GM23248 (cell line): ENCODE data around the gene NR1D2. TPM values are rescaled to one million over a fixed set of nuclear protein-coding genes. Genes with fewer than 3 reads are reported as not detected.
"Not testable (repeated sequence)": the region's sequence is repeated elsewhere in the genome, so short reads cannot be mapped to it uniquely, and the experiment has no call there.

Source experiments
- DNase-seq: peaks from one replicate; pipeline ENCODE4 v3.0.0-alpha.2; 2015
- H2AFZ ChIP-seq: fragments of 200-600 bp; sonication (generic); 2 replicates; pipeline ENCODE4 v1.6.1; 2016; ENCODE audit warnings: antibody characterized with exemption
- H3F3A ChIP-seq: fragments of 200-600 bp; sonication (generic); 2 replicates; pipeline ENCODE4 v1.6.1; 2016; ENCODE audit warnings: mild to moderate bottlenecking, antibody characterized with exemption, mixed run types; ENCODE audit not compliant: insufficient read depth
- H3K27ac ChIP-seq: fragments of 200-600 bp; sonication (generic); 2 replicates; pipeline ENCODE4 v1.5.1; 2016; ENCODE audit warnings: mild to moderate bottlenecking
- H3K27me3 ChIP-seq: fragments of 200-600 bp; sonication (generic); replicated peaks from 2 replicates; pipeline ENCODE4 v1.6.1; 2016; ENCODE audit warnings: mild to moderate bottlenecking; ENCODE audit not compliant: insufficient read depth
- H3K36me3 ChIP-seq: fragments of 200-600 bp; sonication (generic); 2 replicates; pipeline ENCODE4 v1.6.1; 2016; ENCODE audit warnings: low read depth, mild to moderate bottlenecking
- H3K4me1 ChIP-seq: fragments of 200-600 bp; sonication (generic); 2 replicates; pipeline ENCODE4 v1.6.1; 2016; ENCODE audit warnings: mild to moderate bottlenecking; ENCODE audit not compliant: insufficient read depth
- H3K4me2 ChIP-seq: fragments of 200-600 bp; sonication (generic); one replicate; pipeline ENCODE4 v1.6.1; 2016; ENCODE audit warnings: mild to moderate bottlenecking; ENCODE audit not compliant: unreplicated experiment
- H3K4me3 ChIP-seq: fragments of 200-600 bp; sonication (generic); 2 replicates; pipeline ENCODE4 v1.5.1; 2016; ENCODE audit warnings: mild to moderate bottlenecking
- H3K79me2 ChIP-seq: fragments of 200-600 bp; sonication (generic); 2 replicates; pipeline ENCODE4 v1.6.1; 2016; ENCODE audit warnings: mild to moderate bottlenecking; ENCODE audit not compliant: insufficient read depth
- H3K9ac ChIP-seq: fragments of 200-600 bp; sonication (generic); 2 replicates; pipeline ENCODE4 v1.6.1; 2016; ENCODE audit warnings: mild to moderate bottlenecking
- H3K9me2 ChIP-seq: fragments of 200-600 bp; sonication (generic); 2 replicates; pipeline ENCODE4 v1.6.1; 2016; ENCODE audit warnings: mixed run types, mild to moderate bottlenecking, moderate library complexity; ENCODE audit not compliant: insufficient read depth
- H3K9me3 ChIP-seq: fragments of 200-600 bp; sonication (generic); one replicate; pipeline ENCODE4 v1.6.1; 2017; ENCODE audit warnings: low read depth
- H4K20me1 ChIP-seq: fragments of 200-600 bp; sonication (generic); 2 replicates; pipeline ENCODE4 v1.6.0; 2016; ENCODE audit not compliant: insufficient read depth
- EZH2 ChIP-seq: fragments of 200-600 bp; sonication (generic); IDR thresholded peaks from 2 replicates; pipeline ENCODE4 v1.6.1; 2018; ENCODE audit warnings: antibody characterized with exemption, mild to moderate bottlenecking; ENCODE audit not compliant: insufficient read depth, poor library complexity, severe bottlenecking
- EZH2phosphoT487 ChIP-seq: fragments of 200-600 bp; sonication (generic); IDR thresholded peaks from 2 replicates; pipeline ENCODE4 v1.6.1; 2018; ENCODE audit warnings: antibody characterized with exemption, moderate library complexity, mild to moderate bottlenecking, low read depth; ENCODE audit not compliant: insufficient read depth
- WGBS, 2 experiments: methylation state at CpG; one replicate each; pipeline ENCODE4 v1.1.6; 2015 to 2017; ENCODE audit warnings: low lambda C conversion rate in 2 of 2, low coverage in 1 of 2; ENCODE audit errors: missing lambda C conversion rate in 2 of 2; 5-methylcytosine and 5-hydroxymethylcytosine counted together
- in situ Hi-C: fragments of 300-500 bp; cut with MboI; formaldehyde crosslinking; loops from 2 replicates; pipeline ENCODE4 v1.15.0; 2020
- polyA plus RNA-seq: library from polyadenylated mRNA; unstranded; fragments of >200 nt; fragmentation: Nextera tagmentation; extraction: Ambion mirVana; gene quantifications from 2 replicates; pipeline ENCODE4 v1.2.1, GENCODE V29; 2016
- total RNA-seq: library from RNA; depleted of rRNA; stranded (reverse); fragments of >200 nt; shearing (Covaris generic); gene quantifications from 2 replicates; pipeline ENCODE4 v1.2.3, GENCODE V29; 2014; rRNA removed

Gene NR1D2
- total and polyA plus RNA-seq, 2 experiments from 2014 or later, result 7.8 to 13.0 TPM

DNA sequence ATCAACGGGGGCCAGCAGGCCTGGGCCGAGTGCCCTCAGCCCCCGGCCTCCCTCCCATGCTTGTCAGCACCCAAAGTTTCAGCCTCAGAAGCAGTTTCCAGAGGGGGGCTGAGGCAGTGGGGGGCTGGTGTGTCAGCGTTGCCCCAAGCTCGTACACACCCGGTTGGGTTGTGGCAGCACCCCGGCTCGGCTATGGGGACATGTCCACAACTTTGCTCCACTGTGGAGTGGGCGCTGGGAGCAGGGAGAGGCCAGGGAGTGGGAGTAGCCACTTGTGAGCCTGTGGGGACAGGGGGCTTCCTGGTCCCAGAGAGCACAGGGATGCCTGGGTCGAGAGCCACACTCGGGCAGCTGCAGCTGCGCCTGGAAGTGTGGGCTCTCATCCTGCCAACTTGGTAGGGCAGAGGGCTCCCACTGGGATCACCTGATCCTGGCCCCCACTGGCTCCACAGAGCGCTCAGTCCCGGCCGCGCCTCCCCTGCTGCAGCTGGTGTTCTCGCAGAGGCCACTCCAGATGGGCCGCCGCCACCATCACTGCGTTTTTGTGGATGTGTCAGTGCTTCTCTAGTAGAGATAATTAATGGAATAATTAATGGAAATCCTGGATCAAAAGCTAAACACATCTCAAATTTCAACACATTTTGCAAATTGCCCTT is 75.1 kb downstream of the NR1D2 start:
- WGBS, 2 experiments, result 88 to 90% methylated on average over 19 to 20 of the region's 20 CpGs

DNA sequence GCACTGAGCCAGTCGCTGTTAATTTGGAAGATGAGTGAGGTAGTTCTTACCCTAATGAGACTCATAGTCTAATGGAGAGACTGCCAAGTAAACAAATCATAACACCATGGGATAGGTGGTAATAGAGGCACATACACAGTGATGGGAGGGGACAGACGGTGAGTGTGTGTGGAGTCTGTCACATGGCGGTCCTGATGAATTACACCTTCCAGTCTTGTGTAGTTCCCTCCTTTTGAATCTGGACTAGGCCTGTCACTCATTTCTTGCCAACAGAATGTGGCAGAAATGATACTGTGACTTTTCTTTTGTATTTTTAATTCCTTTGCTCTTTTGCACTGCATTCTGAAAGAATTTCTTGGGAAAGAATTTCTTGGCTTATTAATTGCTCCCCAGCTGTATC is 78.1 kb downstream of the NR1D2 start:
- H3K4me2 ChIP-seq, result no peak overlapping the region
- no peaks in the 10 kb centered on the region for H3K9me2 ChIP-seq
- TF ChIP-seq EZH2, result no peak
- TF ChIP-seq EZH2phosphoT487, result no peak
- in situ Hi-C loops, result loop anchor here (25.0 kb wide), 1 partner anchor 664 kb away; no protein-coding TSS in a partner anchor
- H3K9ac ChIP-seq, result no peak overlapping the region
- no peaks in the 10 kb centered on the region for H3K4me1 ChIP-seq
- no peaks in the 10 kb centered on the region for H3K9me3 ChIP-seq
- H3F3A ChIP-seq, result no peaks in the 10 kb centered on the region
- H3K4me3 ChIP-seq, result no peak overlapping the region
- H4K20me1 ChIP-seq, result no peaks in the 10 kb centered on the region
- H3K27ac ChIP-seq, result no peak overlapping the region
- H3K79me2 ChIP-seq, result no peaks in the 10 kb centered on the region
- no peak for DNase-seq
- no peaks in the 10 kb centered on the region for H3K36me3 ChIP-seq
- no peak overlapping the region for H2AFZ ChIP-seq
- 79% methylated on average over 3 of the region's 3 CpGs for WGBS, 2 experiments
- H3K27me3 ChIP-seq, result no peaks in the 10 kb centered on the region

More for the DNA sequence above, 75.1 kb downstream of the NR1D2 start:
- Histone ChIP-seq H3K4me1 (no peaks in the 10 kb centered on the region), H3F3A (no peaks in the 10 kb centered on the region), H3K9me2 (no peaks in the 10 kb centered on the region), H3K27me3 (no peaks in the 10 kb centered on the region), H3K4me3 (no peak overlapping the region), H3K9ac (no peak overlapping the region), H2AFZ (no peak overlapping the region), H3K79me2 (no peaks in the 10 kb centered on the region), H4K20me1 (no peaks in the 10 kb centered on the region), H3K27ac (no peak overlapping the region), H3K9me3 (no peaks in the 10 kb centered on the region), H3K36me3 (no peaks in the 10 kb centered on the region), H3K4me2 (no peak overlapping the region)
- TF ChIP-seq EZH2phosphoT487, result no peak
- in situ Hi-C loops, result loop anchor here (25.0 kb wide), 1 partner anchor 667 kb away; no protein-coding TSS in a partner anchor
- DNase-seq, result no peak

DNA sequence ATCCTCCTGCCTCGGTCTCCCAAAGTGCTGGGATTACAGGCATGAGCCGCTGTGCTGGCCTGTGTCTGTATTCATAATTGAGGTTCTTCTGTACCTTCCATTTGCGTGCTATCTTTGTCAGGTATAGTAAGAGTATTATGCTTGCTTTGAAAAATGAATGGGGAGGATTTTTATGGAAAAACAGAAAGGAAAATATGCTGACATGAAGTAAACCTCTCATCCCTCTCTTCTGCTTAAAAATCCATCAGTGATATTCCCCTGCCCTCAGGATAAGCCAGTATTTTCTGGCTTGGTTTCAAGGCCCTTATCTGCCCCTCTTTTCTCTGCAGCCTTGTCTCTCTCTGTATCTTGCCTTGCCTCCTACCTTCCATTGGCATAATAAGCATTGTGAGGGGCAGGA is 80.7 kb downstream of the NR1D2 start:
- no peak overlapping the region for H2AFZ ChIP-seq

DNA sequence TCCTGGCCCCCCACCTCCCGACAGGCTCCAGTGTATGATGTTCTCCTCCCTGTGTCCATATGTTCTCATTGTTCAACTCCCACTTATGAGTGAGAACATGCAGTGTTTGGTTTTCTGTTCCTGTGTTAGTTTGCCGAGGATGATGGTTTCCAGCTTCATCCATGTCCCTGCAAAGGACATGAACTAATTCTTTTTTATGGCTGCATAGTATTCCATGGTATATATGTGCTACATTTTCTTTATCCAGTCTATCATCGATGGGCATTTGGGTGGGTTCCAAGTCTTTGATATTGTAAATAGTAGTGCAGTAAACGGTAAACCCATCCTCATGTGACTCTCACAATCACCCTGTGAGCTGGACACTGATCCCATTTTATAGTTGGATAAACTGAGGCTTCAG is 81.6 kb downstream of the NR1D2 start:
- in situ Hi-C loops, H3K9me2 ChIP-seq: not testable (repeated sequence)

More for the DNA sequence above, 80.7 kb downstream of the NR1D2 start:
- Histone ChIP-seq H3K4me3 (no peak overlapping the region), H3K36me3 (no peaks in the 10 kb centered on the region), H3K79me2 (no peaks in the 10 kb centered on the region), H3K4me2 (no peak overlapping the region), H3K9me3 (no peaks in the 10 kb centered on the region), H3F3A (no peaks in the 10 kb centered on the region), H3K4me1 (no peaks in the 10 kb centered on the region), H3K27ac (no peak overlapping the region), H3K27me3 (no peaks in the 10 kb centered on the region), H3K9me2 (no peaks in the 10 kb centered on the region), H3K9ac (no peak overlapping the region), H4K20me1 (no peaks in the 10 kb centered on the region)
- TF ChIP-seq EZH2 (no peak), EZH2phosphoT487 (no peak)
- no peak for DNase-seq
- 85 to 86% methylated on average over 3 of the region's 3 CpGs for WGBS, 2 experiments
- in situ Hi-C loops, result no loop called here

DNA sequence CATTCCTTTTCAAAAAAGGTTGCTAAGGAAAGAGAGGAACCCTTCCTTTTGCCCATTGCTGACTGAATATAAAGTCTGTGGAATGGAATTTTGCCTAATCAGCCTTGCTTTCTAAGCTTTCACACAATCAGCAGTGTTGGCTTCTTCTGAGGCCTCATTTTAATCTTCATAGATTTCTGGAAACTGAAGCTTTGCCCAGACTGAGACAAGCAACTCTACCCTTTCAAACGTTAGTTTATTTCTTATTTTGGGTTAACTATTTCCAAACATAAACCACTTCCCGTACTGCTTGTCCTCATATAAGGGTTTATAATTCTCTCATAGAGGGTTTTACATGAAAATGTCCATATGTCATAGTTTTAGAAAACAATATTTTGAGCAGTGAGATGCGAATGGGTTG is 82.9 kb downstream of the NR1D2 start:
- H3K9ac ChIP-seq, result no peak overlapping the region
- H3K4me2 ChIP-seq, result no peak overlapping the region
- in situ Hi-C loops, result no loop called here
- H3K9me2 ChIP-seq, result no peaks in the 10 kb centered on the region
- no peak overlapping the region for H3K4me3 ChIP-seq
- 48 to 55% methylated on average over 3 of the region's 3 CpGs for WGBS, 2 experiments
- no peak overlapping the region for H3K27ac ChIP-seq
- no peaks in the 10 kb centered on the region for H3K9me3 ChIP-seq
- no peaks in the 10 kb centered on the region for H3K27me3 ChIP-seq
- no peak for DNase-seq
- no peaks in the 10 kb centered on the region for H4K20me1 ChIP-seq
- no peaks in the 10 kb centered on the region for H3K36me3 ChIP-seq
- no peak overlapping the region for H2AFZ ChIP-seq
- H3K79me2 ChIP-seq, result no peaks in the 10 kb centered on the region
- H3K4me1 ChIP-seq, result no peaks in the 10 kb centered on the region
- H3F3A ChIP-seq, result no peaks in the 10 kb centered on the region
- TF ChIP-seq EZH2, result no peak
- no peak for TF ChIP-seq EZH2phosphoT487

More for the DNA sequence above, 81.6 kb downstream of the NR1D2 start:
- H3K4me3 ChIP-seq, H3K9me3 ChIP-seq, DNase-seq, H3F3A ChIP-seq, H3K36me3 ChIP-seq, H3K79me2 ChIP-seq, H3K4me1 ChIP-seq, H3K27ac ChIP-seq, H3K9ac ChIP-seq, H3K27me3 ChIP-seq, H3K4me2 ChIP-seq, H4K20me1 ChIP-seq, H2AFZ ChIP-seq: not testable (repeated sequence)
- WGBS, 2 experiments, result 72 to 77% methylated on average over 4 of the region's 4 CpGs

Other genes starting within 250 kb of the NR1D2 start
- gene UBE2E1, start 139.3 kb upstream of the NR1D2 start, total RNA-seq, result 49.3 and 65.3 TPM in 2 replicates
- gene UBE2E1, start 139.3 kb upstream of the NR1D2 start, polyA plus RNA-seq, result 9.0 and 10.1 TPM in 2 replicates
- gene NKIRAS1, start 28.3 kb upstream of the NR1D2 start, total RNA-seq, result 15.0 and 18.5 TPM in 2 replicates
- gene NKIRAS1, start 28.3 kb upstream of the NR1D2 start, polyA plus RNA-seq, result 17.2 and 18.9 TPM in 2 replicates
- gene RPL15, start 28.2 kb upstream of the NR1D2 start, total RNA-seq, result 1,523 and 2,236 TPM in 2 replicates
- 1,678 and 1,685 TPM in 2 replicates for gene RPL15, start 28.2 kb upstream of the NR1D2 start, polyA plus RNA-seq